Measurements from ENCODE around the gene SLC22A5.

Gene SLC22A5

DNA sequence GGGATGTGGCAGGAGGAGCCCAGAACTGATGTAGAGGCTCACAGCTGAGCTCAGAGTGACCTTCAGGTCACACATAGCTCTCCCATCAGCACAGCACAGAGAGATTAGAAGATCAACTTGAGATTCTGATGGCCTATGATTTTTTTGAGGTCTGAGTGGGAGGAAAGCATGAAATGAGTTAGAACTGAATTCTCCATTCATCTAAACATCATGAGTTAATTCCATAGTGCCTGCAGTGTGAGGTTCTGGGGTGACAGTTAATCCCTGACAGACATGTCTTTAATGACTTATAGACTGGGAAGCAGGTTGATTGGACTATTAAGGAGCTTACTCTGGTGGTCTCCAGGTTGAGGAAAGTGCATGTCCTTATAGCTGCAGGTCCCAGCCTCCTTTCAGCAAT lies 22.4 kb downstream of the SLC22A5 start:
- Histone ChIP-seq H2AFZ (ENCODE audit: low read length) (no peak overlapping the region), H2BK12ac (ENCODE audit: low read length) (no peak overlapping the region), H3K4me1 (ENCODE audit: control insufficient read depth in 2 of 2, insufficient read depth in 1 of 2, low read depth in 1 of 2, low read length in 2 of 2) (peaks cover 0 to 4% of the 10 kb centered on the region in 2 donors), H3K27me3 (ENCODE audit: control insufficient read depth in 3 of 3, insufficient read depth in 3 of 3, low read depth in 1 of 3, low read length in 3 of 3) (peaks cover 0 to 11% (median 0%) of the 10 kb centered on the region in 3 experiments), H2AK5ac (ENCODE audit: low read depth, low read length) (no peak overlapping the region), H2BK15ac (ENCODE audit: low read length) (no peak overlapping the region), H3K36me3 (replicated peaks in 1 of 2; ENCODE audit: control insufficient read depth in 2 of 2, insufficient read depth in 2 of 2, low read length in 2 of 2) (no peaks in the 10 kb centered on the region), H3K4me2 (ENCODE audit: insufficient read depth, low read length, poor library complexity, severe bottlenecking) (no peak overlapping the region), H3K4ac (ENCODE audit: low read length) (no peak overlapping the region), H3K27ac (replicated peaks; ENCODE audit: low read length) (no peak overlapping the region), H3K4me3 (ENCODE audit: low read length in 2 of 2) (no peak overlapping the region), H4K91ac (ENCODE audit: low read depth, low read length, poor library complexity) (no peak overlapping the region), H3K14ac (ENCODE audit: low read length) (no peak overlapping the region), H4K8ac (ENCODE audit: low read depth, low read length) (no peak overlapping the region), H3K79me1 (ENCODE audit: low read depth, low read length) (no peaks in the 10 kb centered on the region), H2BK5ac (ENCODE audit: low read length) (no peak overlapping the region), H3K9me3 (replicated peaks in 1 of 2; ENCODE audit: control insufficient read depth in 2 of 2, insufficient read depth in 1 of 2, low read depth in 1 of 2, low read length in 2 of 2) (no peaks in the 10 kb centered on the region), H3K18ac (ENCODE audit: low read length) (no peak overlapping the region), H2BK120ac (ENCODE audit: low read depth, low read length) (no peak overlapping the region), H3K23ac (ENCODE audit: low read depth, low read length, poor library complexity) (no peak overlapping the region), H3K9ac (ENCODE audit: low read depth, low read length, poor library complexity) (no peak overlapping the region)
- no peak for DNase-seq (ENCODE audit: low spot score)

DNA sequence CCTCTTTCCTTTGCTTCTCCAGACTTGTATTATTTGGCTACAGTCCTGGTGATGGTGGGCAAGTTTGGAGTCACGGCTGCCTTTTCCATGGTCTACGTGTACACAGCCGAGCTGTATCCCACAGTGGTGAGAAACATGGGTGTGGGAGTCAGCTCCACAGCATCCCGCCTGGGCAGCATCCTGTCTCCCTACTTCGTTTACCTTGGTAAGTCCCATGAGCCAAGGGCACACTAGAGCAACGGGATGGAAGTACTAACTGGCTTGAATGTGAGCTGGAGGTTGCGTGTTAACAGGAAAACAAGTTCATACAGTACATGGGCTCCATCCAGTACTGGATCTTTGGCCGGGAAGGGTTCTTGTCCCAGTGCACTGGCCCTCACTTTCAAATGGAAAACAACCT lies 22.9 kb downstream of the SLC22A5 start:
- Histone ChIP-seq H2BK12ac (ENCODE audit: low read length) (no peak overlapping the region), H2AK5ac (ENCODE audit: low read depth, low read length) (no peak overlapping the region), H2BK15ac (ENCODE audit: low read length) (no peak overlapping the region), H2BK5ac (ENCODE audit: low read length) (no peak overlapping the region), H3K27me3 (ENCODE audit: control insufficient read depth in 3 of 3, insufficient read depth in 3 of 3, low read depth in 1 of 3, low read length in 3 of 3) (peaks cover 0 to 11% (median 0%) of the 10 kb centered on the region in 3 experiments), H3K79me1 (ENCODE audit: low read depth, low read length) (no peaks in the 10 kb centered on the region), H3K4me1 (ENCODE audit: control insufficient read depth in 2 of 2, insufficient read depth in 1 of 2, low read depth in 1 of 2, low read length in 2 of 2) (peaks cover 0 to 4% of the 10 kb centered on the region in 2 donors), H3K23ac (ENCODE audit: low read depth, low read length, poor library complexity) (no peak overlapping the region), H3K27ac (replicated peaks; ENCODE audit: low read length) (no peak overlapping the region), H3K14ac (ENCODE audit: low read length) (no peak overlapping the region), H2AFZ (ENCODE audit: low read length) (no peak overlapping the region), H3K4me3 (ENCODE audit: low read length in 2 of 2) (peak overlapping the region in 1 of 2 donors; percentile 53), H3K4ac (ENCODE audit: low read length) (no peak overlapping the region), H4K91ac (ENCODE audit: low read depth, low read length, poor library complexity) (no peak overlapping the region), H3K36me3 (replicated peaks in 1 of 2; ENCODE audit: control insufficient read depth in 2 of 2, insufficient read depth in 2 of 2, low read length in 2 of 2) (no peaks in the 10 kb centered on the region), H3K9me3 (replicated peaks in 1 of 2; ENCODE audit: control insufficient read depth in 2 of 2, insufficient read depth in 1 of 2, low read depth in 1 of 2, low read length in 2 of 2) (no peaks in the 10 kb centered on the region), H4K8ac (ENCODE audit: low read depth, low read length) (no peak overlapping the region), H3K18ac (ENCODE audit: low read length) (no peak overlapping the region), H2BK120ac (ENCODE audit: low read depth, low read length) (no peak overlapping the region), H3K4me2 (ENCODE audit: insufficient read depth, low read length, poor library complexity, severe bottlenecking) (no peak overlapping the region), H3K9ac (ENCODE audit: low read depth, low read length, poor library complexity) (no peak overlapping the region)
- DNase-seq (ENCODE audit: low spot score): no peak
- WGBS, 2 donors (ENCODE audit: extremely low coverage in 2 of 2, insufficient read length in 2 of 2, insufficient replicate concordance in 1 of 2): no CpG with 5 or more reads among the region's 8 CpGs

DNA sequence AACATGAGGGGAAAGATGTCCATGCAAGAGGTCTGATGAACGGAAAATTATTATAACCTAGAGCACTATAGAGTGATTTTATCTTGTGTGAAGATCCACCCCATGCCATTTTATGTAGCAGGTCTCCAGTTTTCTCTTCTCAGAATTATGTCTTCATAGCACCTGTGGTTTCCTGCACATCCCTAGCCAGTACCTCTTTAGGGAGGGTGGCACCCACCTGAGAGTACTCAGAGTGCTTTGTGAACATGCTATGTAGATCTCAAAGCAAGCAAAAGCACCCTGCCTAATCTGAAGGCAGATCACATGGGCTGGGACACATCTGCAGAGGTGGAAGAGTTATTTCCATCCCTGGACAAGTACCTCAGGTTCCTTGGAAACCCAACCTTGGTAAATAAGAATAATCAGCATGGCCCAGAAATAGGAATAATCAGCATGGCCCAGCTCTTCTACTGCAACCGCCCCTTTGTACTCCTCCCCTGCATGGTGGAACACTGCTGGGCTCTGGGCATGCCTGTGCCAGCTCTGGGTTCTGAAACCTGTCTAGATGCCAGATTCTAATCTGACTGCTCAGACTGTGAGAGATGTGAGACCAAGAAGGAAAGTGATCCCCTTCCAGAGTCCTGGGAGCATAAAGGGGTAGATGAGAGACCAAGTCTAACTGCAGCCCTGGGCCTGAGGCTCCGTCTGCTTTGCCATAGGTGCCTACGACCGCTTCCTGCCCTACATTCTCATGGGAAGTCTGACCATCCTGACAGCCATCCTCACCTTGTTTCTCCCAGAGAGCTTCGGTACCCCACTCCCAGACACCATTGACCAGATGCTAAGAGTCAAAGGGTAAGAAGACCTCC lies 23.7 kb downstream of the SLC22A5 start:
- no peaks in the 10 kb centered on the region for H3K79me1 ChIP-seq (ENCODE audit: low read depth, low read length)
- no peak overlapping the region for H3K27ac ChIP-seq (replicated peaks; ENCODE audit: low read length)
- DNase-seq (ENCODE audit: low spot score): no peak
- no peak overlapping the region for H2BK15ac ChIP-seq (ENCODE audit: low read length)
- no peak overlapping the region for H2BK120ac ChIP-seq (ENCODE audit: low read depth, low read length)
- no peaks in the 10 kb centered on the region for H3K36me3 ChIP-seq (replicated peaks in 1 of 2; ENCODE audit: control insufficient read depth in 2 of 2, insufficient read depth in 2 of 2, low read length in 2 of 2)
- H4K91ac ChIP-seq (ENCODE audit: low read depth, low read length, poor library complexity): no peak overlapping the region
- peaks cover 0 to 11% (median 0%) of the 10 kb centered on the region in 3 experiments for H3K27me3 ChIP-seq (ENCODE audit: control insufficient read depth in 3 of 3, insufficient read depth in 3 of 3, low read depth in 1 of 3, low read length in 3 of 3)
- H3K18ac ChIP-seq (ENCODE audit: low read length): no peak overlapping the region
- no peak overlapping the region for H3K14ac ChIP-seq (ENCODE audit: low read length)
- no peak overlapping the region for H3K9ac ChIP-seq (ENCODE audit: low read depth, low read length, poor library complexity)
- H4K8ac ChIP-seq (ENCODE audit: low read depth, low read length): no peak overlapping the region
- no peak overlapping the region for H2AFZ ChIP-seq (ENCODE audit: low read length)
- no peak overlapping the region for H3K4ac ChIP-seq (ENCODE audit: low read length)
- no peak overlapping the region for H2AK5ac ChIP-seq (ENCODE audit: low read depth, low read length)
- H3K4me3 ChIP-seq (ENCODE audit: low read length in 2 of 2): no peak overlapping the region
- H2BK12ac ChIP-seq (ENCODE audit: low read length): no peak overlapping the region
- no peak overlapping the region for H3K4me2 ChIP-seq (ENCODE audit: insufficient read depth, low read length, poor library complexity, severe bottlenecking)
- H3K9me3 ChIP-seq (replicated peaks in 1 of 2; ENCODE audit: control insufficient read depth in 2 of 2, insufficient read depth in 1 of 2, low read depth in 1 of 2, low read length in 2 of 2): no peaks in the 10 kb centered on the region
- WGBS, 2 donors (ENCODE audit: extremely low coverage in 2 of 2, insufficient read length in 2 of 2, insufficient replicate concordance in 1 of 2): no CpG with 5 or more reads among the region's 6 CpGs
- no peaks in the 10 kb centered on the region for H3K4me1 ChIP-seq (ENCODE audit: control insufficient read depth in 2 of 2, insufficient read depth in 1 of 2, low read depth in 1 of 2, low read length in 2 of 2)
- H2BK5ac ChIP-seq (ENCODE audit: low read length): no peak overlapping the region
- no peak overlapping the region for H3K23ac ChIP-seq (ENCODE audit: low read depth, low read length, poor library complexity)

DNA sequence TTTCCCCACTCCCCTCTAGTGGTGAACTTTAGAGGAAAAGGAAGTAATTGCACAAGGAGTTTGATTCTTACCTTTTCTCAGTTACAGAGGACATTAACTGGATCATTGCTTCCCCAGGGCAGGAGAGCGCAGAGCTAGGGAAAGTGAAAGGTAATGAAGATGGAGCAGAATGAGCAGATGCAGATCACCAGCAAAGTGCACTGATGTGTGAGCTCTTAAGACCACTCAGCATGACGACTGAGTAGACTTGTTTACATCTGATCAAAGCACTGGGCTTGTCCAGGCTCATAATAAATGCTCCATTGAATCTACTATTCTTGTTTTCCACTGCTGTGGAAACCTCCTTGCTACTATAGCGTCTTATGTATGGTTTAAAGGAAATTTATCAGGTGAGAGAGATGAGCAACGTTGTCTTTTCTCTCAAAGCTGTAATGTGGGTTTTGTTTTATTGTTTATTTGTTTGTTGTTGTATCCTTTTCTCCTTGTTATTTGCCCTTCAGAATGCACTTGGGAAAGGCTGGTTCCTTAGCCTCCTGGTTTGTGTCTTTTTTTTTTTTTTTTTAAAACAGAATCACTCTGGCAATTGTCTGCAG lies 25.3 kb downstream of the SLC22A5 start:
- Histone ChIP-seq H2BK5ac (ENCODE audit: low read length) (no peak overlapping the region), H3K79me1 (ENCODE audit: low read depth, low read length) (no peaks in the 10 kb centered on the region), H3K9me3 (replicated peaks in 1 of 2; ENCODE audit: control insufficient read depth in 2 of 2, insufficient read depth in 1 of 2, low read depth in 1 of 2, low read length in 2 of 2) (no peaks in the 10 kb centered on the region), H2AK5ac (ENCODE audit: low read depth, low read length) (no peak overlapping the region), H2AFZ (ENCODE audit: low read length) (no peak overlapping the region), H3K4me1 (ENCODE audit: control insufficient read depth in 2 of 2, insufficient read depth in 1 of 2, low read depth in 1 of 2, low read length in 2 of 2) (peaks cover 0 to 2% of the 10 kb centered on the region in 2 donors), H2BK15ac (ENCODE audit: low read length) (no peak overlapping the region), H4K8ac (ENCODE audit: low read depth, low read length) (no peak overlapping the region), H3K23ac (ENCODE audit: low read depth, low read length, poor library complexity) (no peak overlapping the region), H3K9ac (ENCODE audit: low read depth, low read length, poor library complexity) (no peak overlapping the region), H3K36me3 (replicated peaks in 1 of 2; ENCODE audit: control insufficient read depth in 2 of 2, insufficient read depth in 2 of 2, low read length in 2 of 2) (no peaks in the 10 kb centered on the region), H3K14ac (ENCODE audit: low read length) (no peak overlapping the region), H3K4me3 (ENCODE audit: low read length in 2 of 2) (no peak overlapping the region), H2BK120ac (ENCODE audit: low read depth, low read length) (no peak overlapping the region), H3K27me3 (ENCODE audit: control insufficient read depth in 3 of 3, insufficient read depth in 3 of 3, low read depth in 1 of 3, low read length in 3 of 3) (peaks cover 0 to 11% (median 0%) of the 10 kb centered on the region in 3 experiments), H3K27ac (replicated peaks; ENCODE audit: low read length) (no peak overlapping the region), H3K4me2 (ENCODE audit: insufficient read depth, low read length, poor library complexity, severe bottlenecking) (no peak overlapping the region), H3K18ac (ENCODE audit: low read length) (no peak overlapping the region), H2BK12ac (ENCODE audit: low read length) (no peak overlapping the region), H3K4ac (ENCODE audit: low read length) (no peak overlapping the region), H4K91ac (ENCODE audit: low read depth, low read length, poor library complexity) (no peak overlapping the region)
- no CpG with 5 or more reads among the region's 4 CpGs for WGBS, 2 donors (ENCODE audit: extremely low coverage in 2 of 2, insufficient read length in 2 of 2, insufficient replicate concordance in 1 of 2)
- DNase-seq (ENCODE audit: low spot score): no peak
